Measurements from ENCODE around the gene CD247.

Gene CD247

GRCh38 chr1:167510244-167510643, 8.1 kb downstream of the CD247 start:
- DNase-seq: no peak

DNA sequence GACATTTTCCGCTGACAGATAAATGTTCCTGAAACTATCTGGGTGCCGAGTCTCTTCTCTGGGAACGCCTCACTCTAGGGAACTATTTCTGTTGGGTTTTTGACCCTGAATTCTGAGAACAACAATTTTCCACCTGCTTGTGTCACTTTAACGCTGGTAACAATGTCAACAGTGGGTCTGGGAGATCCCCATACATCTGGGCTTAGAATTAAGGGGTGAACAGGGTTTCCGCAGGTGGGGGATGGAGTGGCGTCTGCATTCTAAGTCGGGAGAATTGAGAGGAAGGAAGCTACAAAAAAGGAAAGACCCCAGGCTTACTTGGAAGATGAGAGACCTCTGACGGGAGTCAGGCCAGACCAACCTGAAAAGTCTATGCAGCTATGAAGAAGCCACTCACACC, 8.7 kb downstream of the CD247 start:
- no peak for DNase-seq

- DNase-seq: no peak
Observed at GRCh38 chr1:167507719-167508118, 10.6 kb downstream of the CD247 start.

DNA sequence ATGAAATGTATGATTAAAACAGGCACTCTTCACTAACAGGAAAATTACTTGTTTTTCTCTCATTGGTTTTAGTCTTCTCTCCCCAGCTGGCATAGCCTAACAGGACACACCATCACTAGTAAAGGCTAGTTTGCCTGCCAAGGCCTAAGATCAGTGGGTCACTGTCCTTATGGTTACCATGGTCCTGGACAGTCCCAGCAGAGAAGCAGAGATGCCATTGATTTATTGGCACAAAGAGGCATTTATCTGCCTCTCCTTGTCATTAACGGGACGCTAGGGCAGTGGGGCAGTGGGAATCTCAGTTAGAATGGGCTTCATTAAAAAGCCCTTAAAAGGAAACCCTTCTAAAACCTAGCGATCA, 13.9 kb downstream of the CD247 start:
- no peak for DNase-seq

DNA sequence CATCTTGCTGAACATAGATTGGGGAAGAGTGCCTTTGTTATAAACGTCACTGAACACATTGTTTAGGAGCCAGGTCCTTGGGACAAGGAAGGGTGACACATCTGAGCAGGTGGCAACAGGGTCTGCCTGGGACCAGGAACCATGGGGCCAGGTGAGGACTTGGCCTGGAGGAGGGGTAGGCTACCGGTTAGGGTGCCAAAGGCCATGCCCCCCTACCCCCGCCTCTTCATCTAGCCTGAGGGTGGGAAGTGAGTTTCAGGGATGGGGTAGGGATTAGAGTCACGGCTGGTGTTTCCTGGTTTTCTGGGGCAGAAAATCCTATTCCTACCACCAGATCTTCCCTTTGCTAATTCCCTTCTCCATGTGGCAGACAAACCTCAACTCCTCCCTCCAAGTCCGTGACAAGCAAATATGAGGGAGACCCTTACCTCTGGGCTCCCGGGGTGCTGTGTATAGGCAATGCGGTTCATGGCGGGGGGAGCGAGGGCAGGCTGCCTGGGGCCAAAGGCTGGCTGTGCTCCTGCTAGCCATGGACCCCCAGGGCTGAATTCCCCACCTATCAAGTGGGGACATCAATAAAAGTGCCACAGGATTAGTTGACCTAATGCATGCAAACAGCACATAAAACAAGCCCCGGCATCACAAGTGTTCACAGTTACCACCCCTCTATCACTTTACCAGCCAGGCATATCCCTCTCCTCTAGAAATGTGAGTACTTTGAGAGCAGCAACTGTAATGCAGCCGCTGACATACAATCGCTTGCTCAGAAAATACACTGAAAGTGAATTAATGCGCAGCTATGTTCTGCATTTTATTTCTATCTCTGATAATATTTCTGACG, 14.5 kb downstream of the CD247 start:
- DNase-seq: no peak

- DNase-seq: no peak
Observed at GRCh38 chr1:167502719-167503462, 15.4 kb downstream of the CD247 start.

DNA sequence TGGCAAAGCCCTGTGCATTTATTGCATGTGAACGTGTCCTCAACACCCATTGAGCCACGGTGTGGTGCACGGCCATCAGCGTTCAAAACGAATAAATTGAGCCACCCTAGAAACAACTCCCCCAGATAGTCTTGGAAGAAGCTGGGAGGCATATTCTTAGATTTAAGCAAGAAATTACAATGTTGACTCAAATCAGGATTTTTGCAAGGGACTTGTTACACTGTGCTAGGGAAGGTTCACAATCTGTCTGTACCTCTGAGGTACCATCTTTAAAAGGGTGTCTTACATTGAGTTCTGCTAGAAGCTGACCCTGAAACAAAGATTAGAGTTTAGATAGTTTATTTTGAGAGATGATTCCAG, 16.2 kb downstream of the CD247 start:
- no peak for DNase-seq

DNA sequence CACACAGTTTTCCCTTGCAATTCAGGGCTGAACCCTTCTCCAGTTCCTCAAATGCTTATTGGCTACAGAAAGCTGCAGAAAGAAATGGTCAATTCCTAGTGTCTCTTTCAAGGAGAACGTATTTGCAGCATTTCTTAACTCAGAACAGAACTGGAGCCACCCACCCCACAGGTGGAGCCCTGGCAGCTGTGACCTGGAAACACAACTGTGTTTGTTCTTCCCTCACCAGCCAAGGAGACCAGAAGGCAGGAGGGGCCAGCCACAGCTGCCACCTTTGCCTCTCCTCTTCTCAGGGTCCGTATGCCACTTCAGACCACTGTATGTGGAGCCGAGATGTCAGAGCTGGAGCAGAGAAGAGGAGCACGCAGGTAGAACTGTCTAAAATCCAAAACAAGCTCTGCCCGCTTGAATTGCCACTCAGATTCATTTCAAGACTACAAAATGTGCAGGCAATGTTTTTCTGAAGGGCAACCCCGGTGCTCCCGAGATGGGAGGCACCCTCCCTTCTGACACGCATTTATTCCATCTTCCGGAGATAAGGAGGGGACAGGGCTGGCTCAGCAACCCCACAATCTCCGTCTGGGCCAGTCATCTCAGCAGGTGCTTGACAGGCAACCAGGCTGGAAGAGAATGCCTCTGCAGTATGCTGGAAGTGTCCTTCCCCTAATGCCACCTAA, 16.7 kb downstream of the CD247 start:
- DNase-seq: no peak

GRCh38 chr1:167500283-167500860, 18.0 kb downstream of the CD247 start:
- no peak for DNase-seq

- DNase-seq: no peak
Observed at GRCh38 chr1:167499664-167500101, 18.6 kb downstream of the CD247 start.

GRCh38 chr1:167499106-167499505, 19.2 kb downstream of the CD247 start:
- DNase-seq: no peak

DNA sequence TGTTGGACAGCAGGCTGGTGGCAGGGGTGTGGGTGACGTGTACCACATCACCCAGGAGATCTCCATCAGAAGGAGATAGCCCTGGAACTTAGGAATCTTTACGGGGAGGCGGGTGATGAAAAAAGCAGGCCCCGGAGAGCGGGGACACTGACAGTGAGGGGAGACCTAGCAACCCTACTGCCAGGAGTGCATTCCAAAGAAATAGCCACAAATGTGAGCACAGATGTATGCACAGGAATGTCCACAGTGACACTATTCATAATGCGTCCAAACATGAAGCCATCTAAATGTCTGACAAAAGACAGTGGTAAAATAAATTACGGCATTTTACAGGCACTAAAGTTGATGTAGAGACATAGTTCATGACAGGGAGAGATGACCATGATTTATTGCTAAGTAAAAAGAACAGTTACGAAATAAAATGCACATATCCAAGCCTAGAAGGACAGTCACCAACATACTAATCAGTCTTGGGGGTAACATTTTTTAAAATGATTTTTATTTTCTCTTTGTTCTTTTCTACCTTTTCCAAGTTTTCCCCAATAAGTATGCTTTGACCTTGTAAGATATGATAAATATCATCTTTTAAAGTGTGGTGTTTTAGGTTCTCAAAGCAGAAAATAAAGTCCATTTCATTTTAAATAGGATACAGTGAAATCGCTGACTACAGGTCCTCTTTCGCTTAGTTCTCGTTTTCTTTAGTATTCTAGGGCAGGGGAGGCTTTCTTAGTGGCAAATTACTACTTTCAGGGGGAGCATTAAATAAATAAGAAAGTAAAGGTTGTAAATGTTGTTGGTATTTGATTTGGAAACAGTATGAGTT, 21.3 kb downstream of the CD247 start:
- DNase-seq: no peak

DNA sequence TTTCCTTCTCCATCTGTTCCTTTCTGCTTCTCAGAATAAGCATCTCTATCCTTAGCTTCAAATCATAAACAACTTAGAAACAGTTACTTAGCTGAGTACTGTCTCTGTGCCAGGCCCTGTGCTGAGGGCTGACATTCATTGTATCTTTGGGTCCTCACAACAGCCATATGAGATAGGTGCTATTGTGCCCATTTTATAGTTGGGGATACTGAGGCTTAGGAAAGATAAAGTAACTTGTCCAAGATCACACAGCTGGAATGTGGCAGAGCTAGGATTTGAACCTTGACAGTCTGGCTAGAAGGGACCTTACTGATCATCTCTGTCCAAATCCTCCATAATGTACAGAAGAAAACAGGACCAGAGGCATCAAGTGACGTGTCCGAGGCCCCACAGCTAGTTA, 25.0 kb downstream of the CD247 start:
- DNase-seq: no peak

GRCh38 chr1:167492481-167492910, 25.8 kb downstream of the CD247 start:
- DNase-seq: no peak

- no peak for DNase-seq
Observed at GRCh38 chr1:167491586-167492461, 26.5 kb downstream of the CD247 start.

GRCh38 chr1:167490765-167491164, 27.6 kb downstream of the CD247 start:
- DNase-seq: no peak

DNA sequence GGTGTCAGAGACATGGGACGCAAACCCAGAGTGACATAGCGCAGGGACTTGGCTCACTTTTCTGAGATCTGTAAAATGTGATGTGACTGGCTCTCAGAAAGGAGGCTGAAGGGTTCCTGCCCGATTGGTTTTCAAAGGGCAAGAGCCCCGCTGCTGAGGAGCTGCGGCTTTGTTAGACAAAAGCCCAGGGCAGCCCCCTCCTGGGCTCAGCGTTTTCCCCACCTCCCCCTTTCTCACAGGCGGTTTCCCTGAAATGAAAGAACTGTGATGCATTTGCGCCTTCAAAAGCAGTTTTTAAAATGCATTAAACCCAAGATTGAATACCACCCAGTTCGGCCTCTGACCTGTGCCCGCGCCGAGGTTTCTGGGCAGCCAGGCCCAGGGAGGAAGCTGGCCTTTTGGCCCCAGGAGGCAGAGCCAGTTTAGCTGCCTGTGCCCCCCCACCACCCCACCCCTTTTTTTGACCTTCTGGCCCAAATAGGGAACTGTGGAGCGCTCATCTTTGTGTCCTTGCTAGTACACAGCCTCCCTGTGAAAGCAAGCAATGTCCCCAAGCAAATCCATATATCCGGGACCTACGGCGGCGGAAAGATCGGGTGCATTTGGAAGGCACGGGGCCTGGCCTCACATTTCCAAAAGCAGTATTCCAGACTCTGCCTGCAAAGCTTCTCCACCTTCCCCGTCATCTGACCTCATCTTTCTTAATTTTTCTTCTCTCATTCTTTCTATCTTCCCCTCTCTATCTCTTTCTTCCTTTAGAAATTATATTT, 28.6 kb downstream of the CD247 start:
- no peak for DNase-seq

DNA sequence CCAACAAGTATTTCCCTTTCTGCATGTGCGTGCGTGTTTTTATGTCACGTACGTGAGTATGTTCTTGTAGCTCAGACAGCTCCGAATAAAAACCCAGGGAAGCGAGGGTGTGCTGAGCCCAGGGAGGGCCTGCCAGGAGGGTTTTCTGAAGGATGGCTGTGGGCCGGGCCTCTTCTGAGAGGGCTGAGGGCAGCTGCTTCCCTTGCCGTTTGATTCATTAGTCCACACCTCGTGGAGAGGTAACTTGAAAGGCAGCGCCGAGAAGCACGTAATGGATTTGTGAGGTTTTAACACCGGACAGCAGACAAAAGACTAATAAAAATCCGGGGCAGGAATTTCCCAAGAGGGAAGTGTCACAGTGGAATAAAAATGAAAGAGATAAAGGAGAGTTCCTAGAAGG, 29.5 kb downstream of the CD247 start:
- no peak for DNase-seq

GRCh38 chr1:167487614-167488013, 30.7 kb downstream of the CD247 start:
- DNase-seq: no peak

DNA sequence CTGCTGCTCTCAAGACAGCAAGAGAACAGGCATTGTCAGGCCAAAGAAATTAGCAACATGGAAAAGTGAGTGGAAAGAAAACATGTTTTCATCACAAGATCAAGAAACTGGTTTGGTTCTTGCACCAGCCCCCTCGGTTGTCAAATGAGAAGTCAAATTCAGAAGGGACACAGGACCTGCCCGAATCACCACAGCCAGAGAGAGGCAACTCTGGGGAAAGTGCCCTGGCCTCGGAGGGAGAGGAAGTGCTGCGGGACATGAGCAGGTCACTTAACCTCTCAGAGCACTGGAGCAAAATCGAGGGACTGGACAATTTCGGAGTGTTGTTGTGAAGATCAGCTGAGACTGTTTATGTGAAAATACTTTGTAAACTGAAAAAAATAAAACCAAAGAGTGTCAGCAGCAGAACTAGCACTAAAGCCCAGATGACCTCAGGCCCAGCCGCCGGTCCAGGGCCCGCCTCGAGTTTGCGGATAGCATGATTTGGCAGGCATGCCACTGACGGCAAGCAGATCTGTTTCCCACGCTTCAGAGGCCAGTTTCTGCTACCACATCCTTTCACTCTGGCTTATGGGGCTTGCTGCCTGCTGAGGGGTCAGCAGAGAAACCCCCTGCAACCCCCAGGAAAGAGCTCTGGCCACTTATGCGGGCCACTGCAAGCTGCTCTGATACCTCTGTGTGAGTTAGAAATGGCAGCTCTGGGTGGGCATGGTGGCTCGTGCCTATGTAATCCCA, 32.1 kb downstream of the CD247 start:
- DNase-seq: no peak

Measured in NCI-H774 (cell line).